DMS 273 treated with DMSO at 0.1 percent for 48 hours (cell line): ENCODE data around the gene TMEM143.
"Not testable (repeated sequence)": the region's sequence is repeated elsewhere in the genome, so short reads cannot be mapped to it uniquely, and the experiment has no call there.

Experiments used
- DNase-seq: peaks from one replicate; lab custom pipeline; 2025; lab: John Stamatoyannopoulos, UW

The TMEM143 gene

DNA sequence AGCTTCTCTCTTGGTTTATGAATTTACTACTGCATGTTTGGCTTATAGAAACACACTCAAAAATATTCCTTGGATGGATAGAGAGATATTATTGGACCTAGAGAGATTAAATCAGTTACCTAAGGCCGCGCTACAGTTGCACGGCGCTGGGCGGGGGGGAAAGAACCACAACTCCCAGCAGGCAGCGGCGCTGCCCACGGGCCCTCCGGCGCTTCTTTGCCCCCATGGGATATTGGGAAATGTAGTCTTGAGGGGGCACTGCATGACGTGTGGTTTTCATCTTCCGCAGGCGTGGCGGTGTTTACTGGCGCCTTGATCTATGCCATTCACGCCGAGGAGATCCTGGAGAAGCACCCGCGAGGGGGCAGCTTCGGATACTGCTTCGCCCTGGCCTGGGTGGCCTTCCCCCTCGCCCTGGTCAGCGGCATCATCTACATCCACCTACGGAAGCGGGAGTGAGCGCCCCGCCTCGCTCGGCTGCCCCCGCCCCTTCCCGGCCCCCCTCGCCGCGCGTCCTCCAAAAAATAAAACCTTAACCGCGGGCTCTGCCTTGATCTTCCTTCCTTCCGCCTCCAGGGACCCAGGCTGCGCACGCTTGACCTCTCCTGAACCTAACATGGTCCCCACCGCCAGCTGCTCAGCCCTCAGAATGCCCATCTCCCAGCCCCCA, 33.6 kb downstream of the TMEM143 start:
- DNase-seq: peak; percentile 70

DNA sequence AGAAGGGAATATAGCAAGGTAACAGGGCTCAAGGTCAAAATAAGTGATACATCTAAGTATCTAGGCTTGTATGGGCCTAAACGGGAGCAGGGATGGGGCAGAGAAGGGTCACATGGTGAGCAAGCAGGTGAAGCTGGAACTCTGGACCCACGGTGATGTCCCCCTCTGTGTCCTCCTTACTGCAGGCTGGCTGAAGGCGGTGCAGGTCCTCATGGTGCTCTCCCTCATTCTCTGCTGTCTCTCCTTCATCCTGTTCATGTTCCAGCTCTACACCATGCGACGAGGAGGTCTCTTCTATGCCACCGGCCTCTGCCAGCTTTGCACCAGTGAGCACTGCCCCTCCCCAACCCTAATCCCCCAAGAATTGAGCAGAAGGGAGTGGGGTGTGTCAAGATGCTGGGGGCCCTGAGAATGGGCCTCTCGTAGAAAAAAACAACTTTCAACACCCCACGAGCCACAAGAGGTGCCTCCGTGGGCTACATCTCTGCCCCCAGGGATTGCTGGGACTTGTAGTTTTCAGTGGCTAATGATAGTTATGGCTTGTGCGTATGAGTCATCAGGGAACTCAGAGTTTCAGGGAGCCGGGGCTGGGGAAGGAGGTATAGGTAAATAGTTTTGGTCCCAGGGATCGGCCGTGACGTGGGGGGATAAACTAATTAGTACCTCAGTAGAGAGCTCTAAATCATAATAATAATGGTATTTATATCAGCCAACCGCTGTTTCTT, 34.4 kb downstream of the TMEM143 start:
- DNase-seq: no peak

DNA sequence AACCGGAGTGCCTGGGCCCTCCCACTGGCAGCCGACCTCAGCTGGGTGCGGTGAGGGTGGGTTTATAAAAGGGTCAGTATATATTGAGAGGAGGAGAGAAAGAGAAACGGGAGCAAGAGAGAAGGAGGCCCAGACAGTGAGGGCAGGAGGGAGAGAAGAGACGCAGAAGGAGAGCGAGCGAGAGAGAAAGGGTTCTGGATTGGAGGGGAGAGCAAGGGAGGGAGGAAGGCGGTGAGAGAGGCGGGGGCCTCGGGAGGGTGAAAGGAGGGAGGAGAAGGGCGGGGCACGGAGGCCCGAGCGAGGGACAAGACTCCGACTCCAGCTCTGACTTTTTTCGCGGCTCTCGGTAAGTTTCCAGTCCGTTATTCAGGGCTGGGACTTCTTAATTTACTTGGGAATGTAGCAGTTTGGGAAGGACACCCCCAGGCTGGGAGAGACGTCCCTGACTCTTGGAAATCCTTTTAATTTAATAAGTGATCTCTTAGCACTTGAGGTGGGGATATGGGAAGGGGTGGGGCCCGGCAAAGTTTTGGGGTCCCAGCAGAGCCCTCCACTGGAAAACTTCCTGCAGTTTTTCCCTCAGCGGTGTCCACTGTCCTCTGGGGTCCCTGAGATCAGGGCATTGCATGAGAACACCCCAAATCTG, 38.4 kb downstream of the TMEM143 start, which contains the start of gene EMP3:
Gene EMP3, plus strand, starts transcription at position 288 of the 646 bp plus-strand sequence. CDS start 1,293 bp downstream, outside the sequence.
- DNase-seq: no peak

DNA sequence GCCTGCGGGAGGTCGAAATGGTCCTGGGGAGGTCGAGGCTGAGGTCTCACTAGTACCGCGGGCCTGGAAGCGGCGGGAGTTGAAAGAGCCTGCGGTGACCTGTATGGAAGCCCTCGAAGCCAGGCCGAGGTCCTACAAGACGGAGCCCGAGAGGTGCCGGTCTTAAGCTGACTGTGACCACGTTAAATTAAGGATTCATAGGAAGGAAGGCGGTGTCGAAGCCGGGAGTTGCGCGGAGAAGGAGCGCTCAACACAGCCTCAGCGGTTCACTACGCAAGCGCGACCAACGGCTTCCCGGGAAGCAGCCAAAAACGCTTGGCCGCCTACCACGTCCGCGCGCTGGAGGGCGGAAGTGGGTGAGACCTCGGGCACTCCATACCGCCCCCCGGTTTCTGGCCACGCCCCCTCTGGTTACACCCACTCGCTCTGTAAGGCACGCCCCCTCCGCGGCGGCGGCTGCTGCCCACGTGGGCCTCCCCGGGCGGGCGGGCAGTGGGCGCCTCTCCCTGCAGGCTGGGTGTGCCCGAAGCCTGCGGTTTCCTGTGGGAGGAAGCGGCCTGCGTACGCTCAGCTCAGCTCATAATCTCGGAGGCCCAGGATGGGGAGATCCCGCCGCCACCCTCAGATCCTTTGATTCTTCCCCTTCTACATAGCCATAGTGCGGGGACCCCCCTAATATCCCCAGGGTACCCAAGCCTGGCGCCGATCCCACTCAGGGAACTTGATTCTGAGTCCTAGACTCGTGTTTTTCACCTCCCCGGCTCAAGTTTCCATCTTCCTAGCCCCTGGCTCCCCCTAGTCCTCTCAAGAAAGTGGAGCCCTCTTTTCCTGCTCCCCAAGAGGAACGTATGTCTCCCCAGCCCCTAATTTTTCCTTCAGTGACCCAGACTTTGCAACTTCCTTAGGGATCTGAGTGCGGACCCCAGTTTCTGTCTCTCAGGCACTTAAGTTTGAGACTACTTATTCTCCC, 41.8 kb downstream of the TMEM143 start:
- DNase-seq: peak; percentile 85

DNA sequence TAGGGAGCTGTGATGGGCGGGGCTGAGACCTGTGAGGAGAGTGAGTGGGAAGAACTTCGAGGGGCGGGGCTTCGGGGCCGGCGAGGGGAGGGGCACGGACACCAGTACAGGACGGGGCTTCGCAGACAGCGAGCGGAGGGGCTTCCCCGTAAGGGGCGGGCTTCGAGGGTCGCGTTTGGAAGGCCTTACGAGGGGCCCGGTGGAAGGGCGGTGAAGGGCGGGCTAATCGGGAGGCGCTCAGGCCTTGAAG, 42.4 kb downstream of the TMEM143 start:
- DNase-seq: no peak

DNA sequence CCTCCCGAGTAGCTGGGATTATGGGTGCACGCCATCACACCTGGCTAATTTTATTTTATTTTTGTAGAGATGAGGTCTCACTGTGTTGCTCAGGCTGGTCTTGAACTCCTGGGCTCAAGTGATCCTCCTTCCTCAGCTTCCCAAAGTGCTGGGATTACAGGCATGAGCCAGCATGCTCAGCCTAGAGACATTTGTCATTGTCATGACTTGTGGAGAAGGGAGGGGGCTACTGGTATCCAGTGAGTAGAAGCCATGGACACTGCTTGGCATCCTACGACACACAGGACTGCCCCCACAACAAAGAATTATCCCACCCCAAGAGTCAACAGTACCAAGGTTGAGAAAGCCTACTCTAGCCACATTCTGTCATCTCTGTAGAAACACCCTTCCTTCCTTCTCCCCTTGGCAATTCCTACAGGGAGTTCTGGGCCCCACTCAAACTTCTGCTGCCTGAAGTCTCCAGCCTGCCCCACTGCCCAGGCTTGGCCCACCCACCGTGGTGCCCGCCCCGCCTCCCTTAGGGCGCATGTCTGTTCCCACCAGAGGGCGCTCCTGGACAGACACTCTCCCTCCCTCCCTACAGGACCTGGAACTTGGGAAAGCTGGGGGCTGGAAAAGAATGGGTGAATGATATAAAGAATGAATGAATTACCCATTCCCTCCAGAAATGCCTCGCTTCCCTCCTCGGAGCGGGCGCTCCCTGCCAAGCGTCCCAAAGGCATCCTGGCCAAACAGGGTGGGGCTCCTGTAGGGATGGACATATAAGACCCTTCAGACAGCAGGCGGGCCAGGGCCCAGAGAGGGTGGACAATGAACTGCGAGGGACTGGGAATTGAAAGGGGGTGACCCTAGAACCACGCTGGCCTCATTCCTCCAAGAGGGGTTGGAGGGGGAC, 43.8 kb downstream of the TMEM143 start:
- DNase-seq: peak; percentile 25

DNA sequence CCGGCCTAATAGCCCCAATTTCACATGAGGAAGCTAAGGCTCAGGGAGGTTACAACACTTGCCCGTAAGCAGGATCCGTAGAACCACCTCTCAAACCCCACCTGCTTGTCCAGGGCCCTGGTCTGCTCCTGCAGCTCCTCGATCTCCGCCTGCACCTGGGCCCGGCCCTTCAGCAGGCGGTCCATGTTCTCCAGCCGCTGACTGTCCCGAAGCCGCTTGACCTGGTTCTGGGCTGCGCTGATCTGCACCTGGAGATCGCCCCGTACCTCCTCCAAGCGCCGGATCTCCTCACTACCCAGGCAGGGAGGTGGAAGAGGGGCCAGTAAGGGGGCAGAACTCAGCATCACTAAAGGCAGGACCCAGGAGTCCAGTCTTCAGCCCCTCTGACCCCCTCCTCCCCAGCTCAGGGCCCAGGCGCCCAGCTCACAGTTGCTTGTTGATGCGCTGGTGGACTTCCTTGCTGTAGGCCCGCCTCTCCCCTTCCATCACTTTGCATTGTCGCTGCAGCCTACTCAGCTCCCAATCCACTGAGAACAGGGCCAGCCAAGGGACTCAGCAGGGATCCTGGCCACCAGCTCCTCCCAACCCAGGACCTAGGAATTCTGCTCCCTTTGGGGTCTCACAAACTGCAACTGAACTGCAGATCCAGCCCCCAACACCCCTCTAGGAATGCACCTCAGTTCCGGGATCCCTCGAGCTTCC, 45.3 kb downstream of the TMEM143 start:
- no peak for DNase-seq

DNA sequence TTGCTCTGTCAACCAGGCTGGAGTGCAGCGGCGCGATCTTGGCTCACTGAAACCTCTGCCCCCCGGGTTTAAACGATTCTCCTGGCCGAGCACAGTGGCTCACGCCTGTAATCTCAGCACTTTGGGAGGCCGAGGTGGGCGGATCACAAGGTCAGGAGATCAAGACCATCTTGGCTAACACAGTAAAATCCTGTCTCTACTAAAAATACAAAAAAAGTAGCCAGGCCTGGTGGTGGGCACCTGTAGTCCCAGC, 46.1 kb downstream of the TMEM143 start:
- not testable (repeated sequence) for DNase-seq

DNA sequence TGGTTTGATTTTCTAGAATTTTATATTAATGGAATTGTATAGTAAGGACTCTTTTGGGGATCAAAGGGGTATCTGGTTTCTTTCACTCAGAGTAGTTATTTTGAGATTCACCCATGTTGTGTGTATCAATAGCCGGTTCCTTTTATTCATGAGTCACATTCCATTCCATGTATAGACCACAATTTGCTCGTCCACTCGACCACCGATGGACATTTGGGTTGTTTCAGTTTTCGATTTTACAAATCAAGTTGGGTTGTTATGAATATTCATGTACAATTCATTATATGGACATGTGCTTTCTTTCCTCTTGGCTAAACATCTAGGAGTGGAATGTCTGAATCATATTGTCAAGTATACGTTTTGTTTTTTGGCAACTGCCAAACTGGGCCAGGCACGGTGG, 48.0 kb downstream of the TMEM143 start:
- no peak for DNase-seq

DNA sequence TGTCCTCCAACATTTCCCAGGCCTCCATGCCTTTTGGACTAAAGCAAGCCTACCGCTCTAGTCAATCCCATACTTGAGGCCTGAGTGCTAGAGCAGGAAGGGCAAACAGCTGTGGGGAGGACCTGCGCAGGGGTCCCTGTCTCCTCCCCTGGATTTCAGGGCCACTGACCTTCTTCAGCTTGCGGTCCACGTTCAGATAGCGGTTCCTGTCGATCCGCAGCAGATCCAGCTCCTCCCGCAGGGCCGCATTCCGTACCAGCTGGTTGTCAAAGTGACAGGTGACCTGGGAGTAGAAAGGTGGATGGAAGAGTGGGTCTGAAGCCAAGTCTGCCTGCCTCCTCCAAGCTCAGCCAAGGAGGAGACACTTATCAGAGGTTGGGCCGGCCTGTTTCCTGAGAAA, 52.4 kb downstream of the TMEM143 start:
- no peak for DNase-seq

DNA sequence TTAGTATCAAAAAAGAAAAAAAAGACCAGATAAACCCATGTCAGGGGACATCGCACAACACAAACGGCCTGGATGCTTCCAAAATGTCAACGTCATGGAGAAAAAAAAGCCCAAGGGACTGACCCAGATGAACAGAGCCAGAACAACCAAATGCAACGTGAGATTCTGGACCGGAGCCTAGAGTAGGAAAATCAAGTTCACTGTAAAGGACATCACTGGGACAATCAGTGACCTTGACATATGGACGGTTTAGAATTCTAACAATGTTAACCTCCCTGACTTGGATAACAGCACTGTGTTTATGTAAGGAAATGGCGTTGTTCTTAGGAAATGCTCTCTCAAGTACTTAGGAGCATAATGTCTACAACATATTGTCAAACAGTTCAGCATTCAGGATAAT, 53.5 kb downstream of the TMEM143 start:
- no peak for DNase-seq

DNA sequence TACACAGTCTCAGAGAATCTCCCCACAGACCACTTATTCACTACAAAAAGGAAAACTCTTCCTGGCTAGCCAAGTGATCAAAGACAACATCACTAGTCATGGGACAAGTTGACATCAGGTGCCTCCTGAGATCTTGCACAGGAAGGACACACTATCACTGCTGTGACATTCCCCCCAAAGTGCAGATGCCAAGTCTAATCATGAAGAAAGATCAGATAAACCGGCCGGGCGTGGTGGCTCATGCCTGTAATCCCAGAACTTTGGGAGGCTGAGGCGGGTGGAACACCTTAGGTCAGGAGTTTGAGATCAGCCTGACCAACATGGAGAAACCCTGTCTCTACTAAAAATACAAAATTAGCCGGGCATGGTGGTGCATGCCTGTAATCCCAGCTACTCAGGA, 54.0 kb downstream of the TMEM143 start:
- DNase-seq: not testable (repeated sequence)

DNA sequence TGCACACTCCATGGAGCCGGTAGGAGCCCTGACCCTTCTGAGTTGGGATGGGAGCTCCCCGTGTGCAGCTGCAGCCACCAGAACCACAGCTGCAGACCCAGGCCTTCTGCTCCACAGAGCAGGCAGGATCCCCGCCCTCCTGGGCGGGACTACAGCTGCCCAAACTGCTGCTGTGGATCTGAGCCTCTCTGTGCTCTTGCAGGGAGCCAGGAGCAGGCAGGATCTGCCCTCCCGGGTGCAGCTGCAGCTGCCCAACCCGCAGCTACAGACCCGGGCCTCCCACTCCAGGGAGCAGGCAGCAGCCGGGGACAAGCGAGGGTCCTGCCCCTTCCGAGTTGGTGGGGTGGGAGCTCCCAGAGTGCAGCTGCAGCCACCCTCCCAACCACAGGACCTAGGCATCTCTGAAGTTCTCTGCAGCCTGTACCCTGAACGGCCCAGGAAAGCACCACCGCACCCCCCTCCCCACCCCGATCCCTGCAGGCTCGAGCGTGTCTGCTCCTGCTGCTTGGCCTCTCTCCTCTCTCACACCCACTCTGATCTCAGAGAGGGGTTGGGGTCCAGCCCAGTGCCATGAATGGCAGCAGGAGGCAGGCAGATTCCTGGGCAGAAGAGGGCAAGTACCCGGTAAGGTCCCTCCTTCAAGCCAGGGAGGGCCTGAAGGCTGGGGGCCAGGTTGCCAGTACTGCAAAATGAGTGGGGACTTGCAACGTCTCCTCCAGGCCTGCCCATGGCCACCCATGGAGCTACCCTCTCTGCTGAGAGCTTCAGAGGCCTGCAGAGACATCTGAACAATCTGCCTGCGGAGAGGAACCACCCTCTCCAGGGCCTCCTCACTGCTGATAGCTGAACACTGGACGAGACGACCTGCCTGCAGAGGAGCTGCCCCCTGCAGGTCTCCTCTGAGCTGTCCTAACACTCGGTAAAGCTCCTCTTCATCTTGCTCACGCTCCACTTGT, 54.8 kb downstream of the TMEM143 start:
- DNase-seq: peak; percentile 56

DNA sequence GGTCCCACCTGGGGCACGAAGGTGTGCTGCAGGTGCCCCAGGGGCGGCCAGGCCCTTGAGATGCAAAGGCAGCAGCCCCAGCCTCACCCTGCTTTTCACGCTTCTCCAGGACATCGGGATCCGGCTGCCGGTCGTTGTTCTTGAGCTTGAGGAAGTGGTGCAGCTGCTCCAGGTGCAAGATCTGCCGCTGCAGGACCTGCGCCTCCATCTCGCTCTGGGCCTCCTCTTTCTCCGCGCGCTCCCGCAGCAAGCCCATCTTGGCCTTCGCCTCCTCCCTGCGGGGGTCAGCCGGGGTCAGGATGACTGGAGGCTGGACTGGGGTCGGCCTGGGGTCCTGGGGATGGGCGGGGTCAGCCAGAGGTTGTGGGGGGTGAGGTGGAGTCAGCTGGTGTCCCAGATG, 59.9 kb downstream of the TMEM143 start:
- no peak for DNase-seq

DNA sequence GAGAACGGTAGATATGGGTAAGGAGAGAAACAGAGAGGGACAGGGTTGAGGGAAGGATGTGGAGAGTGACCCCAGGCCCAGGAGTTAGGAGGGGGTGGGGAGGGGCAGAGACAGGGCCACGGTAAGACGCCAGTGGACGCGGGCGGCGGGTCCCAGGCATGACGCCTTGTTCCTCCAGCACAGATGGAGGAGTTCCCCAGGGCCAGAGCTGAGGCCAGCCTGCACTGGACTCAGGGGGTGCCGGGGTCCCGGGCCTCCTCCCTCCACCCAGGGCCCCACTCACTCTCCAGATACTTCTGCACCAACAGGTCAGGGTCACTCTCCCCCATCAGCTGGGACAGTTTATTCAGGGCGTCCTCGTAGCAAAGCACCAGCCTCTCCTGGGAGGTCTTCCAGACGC, 60.4 kb downstream of the TMEM143 start:
- no peak for DNase-seq

DNA sequence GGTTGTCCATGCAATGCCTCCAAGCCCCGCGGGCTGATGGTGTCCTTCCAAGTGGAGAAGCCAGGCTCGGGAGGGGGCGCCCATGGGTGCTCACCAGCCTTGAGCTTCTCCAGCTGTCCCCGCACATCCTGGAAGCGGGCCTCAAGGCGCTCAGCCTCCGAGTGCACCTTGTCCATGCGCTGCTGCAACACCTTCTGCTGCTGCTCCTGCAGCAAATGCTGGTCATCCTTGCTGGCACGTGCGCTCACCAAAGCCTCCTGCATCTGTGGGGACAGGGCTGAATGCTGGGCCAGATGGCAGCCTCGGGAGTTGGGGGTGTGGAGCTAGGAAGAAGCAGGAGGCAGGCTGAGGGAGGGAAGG, 61.2 kb downstream of the TMEM143 start:
- DNase-seq: peak; percentile 41

DNA sequence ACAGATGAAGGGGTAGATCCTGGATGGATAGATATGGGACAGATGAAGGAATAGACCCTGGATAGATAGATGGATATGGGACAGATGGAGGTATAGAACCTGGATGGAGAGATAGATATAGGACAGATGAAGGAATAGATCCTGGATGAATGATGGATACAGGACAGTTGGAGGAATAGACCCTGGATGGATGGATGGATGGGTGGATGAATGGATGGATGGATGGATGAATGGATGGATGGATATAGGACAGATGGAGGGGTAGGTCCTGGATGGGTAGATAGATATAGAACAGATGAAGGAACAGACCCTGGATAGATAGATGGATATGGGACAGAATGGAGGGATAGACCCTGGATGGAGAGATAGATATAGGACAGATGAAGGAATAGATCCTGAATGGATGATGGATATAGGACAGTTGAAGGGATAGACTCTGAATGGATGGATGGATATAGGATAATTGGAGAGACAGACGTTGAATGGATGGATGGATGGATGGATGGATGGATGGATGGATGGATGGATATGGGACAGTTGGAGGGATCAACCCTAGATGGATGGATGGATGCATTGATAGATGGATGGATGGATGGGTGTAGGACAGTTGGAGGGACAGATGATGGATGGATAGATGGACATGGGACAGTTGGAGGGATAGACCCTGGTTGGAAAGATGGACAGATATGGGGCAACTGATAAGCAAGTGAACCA, 61.7 kb downstream of the TMEM143 start:
- DNase-seq: no peak

DNA sequence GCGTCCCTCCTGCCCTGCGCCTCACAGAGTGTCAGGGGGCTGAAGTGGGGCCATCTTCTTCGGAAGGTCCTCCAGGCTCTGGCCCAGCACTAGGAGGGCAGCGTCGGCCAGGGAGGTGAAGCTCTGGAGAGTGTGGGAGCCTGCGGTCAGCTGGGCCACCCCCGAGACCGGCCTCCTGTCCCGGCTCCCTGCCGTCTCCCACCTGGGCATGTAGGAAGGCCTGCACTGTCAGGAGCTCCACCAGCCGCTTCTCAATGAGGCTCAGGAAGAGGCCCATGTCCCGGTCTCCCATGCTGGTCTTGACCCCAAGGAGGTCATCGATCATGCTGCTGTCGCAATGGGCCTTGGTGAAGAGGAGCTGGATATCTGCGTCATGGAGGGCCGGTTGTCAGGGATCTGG, 65.8 kb downstream of the TMEM143 start:
- DNase-seq: no peak
